ENCODE data around the gene TCEAL5.
"Not testable (repeated sequence)": the region's sequence is repeated elsewhere in the genome, so short reads cannot be mapped to it uniquely, and the experiment has no call there.

The TCEAL5 gene

GRCh38 chrX:103233263-103233662 lies 43.3 kb downstream of the TCEAL5 start:
- no peak for DNase-seq

GRCh38 chrX:103225918-103226317 lies 50.6 kb downstream of the TCEAL5 start:
- DNase-seq: not testable (repeated sequence)
